ENCODE measurements around the gene ATP2B2.

ATP2B2 gene

GRCh38 chr3:10332481-10333348 lies 172.7 kb downstream of the ATP2B2 start:
- no peaks in the 10 kb centered on the region for H3K9me3 ChIP-seq (ENCODE audit: control insufficient read depth, low read length)
- no peak overlapping the region for H3K14ac ChIP-seq (ENCODE audit: low read length in 2 of 2)
- peaks cover 2% of the 10 kb centered on the region for H3K4me1 ChIP-seq (ENCODE audit: control insufficient read depth, insufficient read depth, low read depth, low read length)
- H4K8ac ChIP-seq (ENCODE audit: low read length) = no peak overlapping the region
- H3K36me3 ChIP-seq (ENCODE audit: control insufficient read depth in 1 of 2, insufficient read depth in 2 of 2, low read depth in 1 of 2, low read length in 2 of 2) = no peaks in the 10 kb centered on the region
- no peak overlapping the region for H4K91ac ChIP-seq (ENCODE audit: low read length)
- no peak for DNase-seq
- no peak overlapping the region for H2BK5ac ChIP-seq (ENCODE audit: low read depth, low read length, poor library complexity, severe bottlenecking)
- no peak overlapping the region for H2AFZ ChIP-seq (ENCODE audit: low read depth, low read length)
- H3K23ac ChIP-seq (ENCODE audit: low read length in 2 of 2) = no peak overlapping the region
- H2BK120ac ChIP-seq (ENCODE audit: low read depth, low read length) = no peak overlapping the region
- H2AK5ac ChIP-seq (ENCODE audit: low read length, severe bottlenecking) = no peak overlapping the region
- H3K18ac ChIP-seq (ENCODE audit: low read depth in 1 of 2, low read length in 2 of 2) = no peak overlapping the region
- H3K27ac ChIP-seq (ENCODE audit: low read length, poor library complexity, severe bottlenecking) = no peak overlapping the region
- H3K4me2 ChIP-seq (ENCODE audit: low read length, poor library complexity, severe bottlenecking) = no peak overlapping the region
- H3K9ac ChIP-seq (ENCODE audit: low read length) = no peak overlapping the region
- WGBS = 87% methylated on average over 19 of the region's 20 CpGs
- no peaks in the 10 kb centered on the region for H3K79me1 ChIP-seq (replicated peaks; ENCODE audit: low read length, poor library complexity, severe bottlenecking)
- no peak overlapping the region for H2BK12ac ChIP-seq (ENCODE audit: low read length in 2 of 2)
- no peak overlapping the region for H3K4ac ChIP-seq (ENCODE audit: low read depth in 1 of 2, low read length in 2 of 2)
- H2BK15ac ChIP-seq (ENCODE audit: low read depth, poor library complexity, severe bottlenecking) = no peak overlapping the region
- peaks cover 56 to 64% of the 10 kb centered on the region in 2 experiments for H3K27me3 ChIP-seq (ENCODE audit: control insufficient read depth in 1 of 2, insufficient read depth in 1 of 2, low read length in 2 of 2)
- no peak overlapping the region for H3K4me3 ChIP-seq (ENCODE audit: insufficient read depth in 1 of 2, low read depth in 1 of 2, low read length in 2 of 2)

- peaks cover 2% of the 10 kb centered on the region for H3K4me1 ChIP-seq (ENCODE audit: control insufficient read depth, insufficient read depth, low read depth, low read length)
- no peak overlapping the region for H3K18ac ChIP-seq (ENCODE audit: low read depth in 1 of 2, low read length in 2 of 2)
- H3K27ac ChIP-seq (ENCODE audit: low read length, poor library complexity, severe bottlenecking) = no peak overlapping the region
- H2BK15ac ChIP-seq (ENCODE audit: low read depth, poor library complexity, severe bottlenecking) = no peak overlapping the region
- no peak overlapping the region for H4K8ac ChIP-seq (ENCODE audit: low read length)
- H3K4me3 ChIP-seq (ENCODE audit: insufficient read depth in 1 of 2, low read depth in 1 of 2, low read length in 2 of 2) = no peak overlapping the region
- peaks cover 65 to 78% of the 10 kb centered on the region in 2 experiments for H3K27me3 ChIP-seq (ENCODE audit: control insufficient read depth in 1 of 2, insufficient read depth in 1 of 2, low read length in 2 of 2)
- H3K4ac ChIP-seq (ENCODE audit: low read depth in 1 of 2, low read length in 2 of 2) = no peak overlapping the region
- no peaks in the 10 kb centered on the region for H3K79me1 ChIP-seq (replicated peaks; ENCODE audit: low read length, poor library complexity, severe bottlenecking)
- H3K9me3 ChIP-seq (ENCODE audit: control insufficient read depth, low read length) = no peaks in the 10 kb centered on the region
- H2BK12ac ChIP-seq (ENCODE audit: low read length in 2 of 2) = no peak overlapping the region
- H3K36me3 ChIP-seq (ENCODE audit: control insufficient read depth in 1 of 2, insufficient read depth in 2 of 2, low read depth in 1 of 2, low read length in 2 of 2) = no peaks in the 10 kb centered on the region
- DNase-seq = no peak
- WGBS = 75% methylated on average over 4 of the region's 8 CpGs
- H4K91ac ChIP-seq (ENCODE audit: low read length) = no peak overlapping the region
- H3K4me2 ChIP-seq (ENCODE audit: low read length, poor library complexity, severe bottlenecking) = no peak overlapping the region
- H2AK5ac ChIP-seq (ENCODE audit: low read length, severe bottlenecking) = no peak overlapping the region
- H2AFZ ChIP-seq (ENCODE audit: low read depth, low read length) = no peak overlapping the region
- no peak overlapping the region for H2BK5ac ChIP-seq (ENCODE audit: low read depth, low read length, poor library complexity, severe bottlenecking)
- no peak overlapping the region for H3K23ac ChIP-seq (ENCODE audit: low read length in 2 of 2)
- no peak overlapping the region for H3K14ac ChIP-seq (ENCODE audit: low read length in 2 of 2)
- H2BK120ac ChIP-seq (ENCODE audit: low read depth, low read length) = no peak overlapping the region
- no peak overlapping the region for H3K9ac ChIP-seq (ENCODE audit: low read length)
Measured at GRCh38 chr3:10331320-10331719, 174.1 kb downstream of the ATP2B2 start.

DNA sequence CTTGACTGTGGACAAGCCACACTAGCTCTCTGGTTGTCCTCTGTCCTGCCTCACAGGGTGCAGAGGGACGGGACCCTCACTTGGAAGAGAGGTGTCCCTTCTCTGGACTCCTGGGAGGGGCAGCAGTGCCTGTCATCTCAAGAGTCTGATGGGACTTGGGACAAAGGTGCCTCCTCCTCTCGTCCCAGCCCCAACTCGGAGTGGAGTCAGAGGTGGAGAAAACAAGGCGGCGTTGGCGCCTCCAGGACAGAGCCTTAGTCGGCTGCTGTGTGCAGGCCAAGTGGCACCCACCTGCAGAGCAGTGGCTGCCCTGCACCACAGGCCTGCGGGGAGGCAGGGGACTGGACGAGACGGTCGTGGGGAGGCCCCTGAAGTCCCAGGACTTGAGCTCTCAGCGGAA lies 175.1 kb downstream of the ATP2B2 start:
- H3K4ac ChIP-seq (ENCODE audit: low read depth in 1 of 2, low read length in 2 of 2) = no peak overlapping the region
- 76% methylated on average over 12 of the region's 12 CpGs for WGBS
- no peaks in the 10 kb centered on the region for H3K4me1 ChIP-seq (ENCODE audit: control insufficient read depth, insufficient read depth, low read depth, low read length)
- H2AFZ ChIP-seq (ENCODE audit: low read depth, low read length) = no peak overlapping the region
- no peak overlapping the region for H3K4me2 ChIP-seq (ENCODE audit: low read length, poor library complexity, severe bottlenecking)
- H4K8ac ChIP-seq (ENCODE audit: low read length) = no peak overlapping the region
- H3K9ac ChIP-seq (ENCODE audit: low read length) = no peak overlapping the region
- no peak overlapping the region for H3K23ac ChIP-seq (ENCODE audit: low read length in 2 of 2)
- H3K27me3 ChIP-seq (ENCODE audit: control insufficient read depth in 1 of 2, insufficient read depth in 1 of 2, low read length in 2 of 2) = peaks cover 73 to 88% of the 10 kb centered on the region in 2 experiments
- no peak overlapping the region for H2BK12ac ChIP-seq (ENCODE audit: low read length in 2 of 2)
- H2BK15ac ChIP-seq (ENCODE audit: low read depth, poor library complexity, severe bottlenecking) = no peak overlapping the region
- no peaks in the 10 kb centered on the region for H3K36me3 ChIP-seq (ENCODE audit: control insufficient read depth in 1 of 2, insufficient read depth in 2 of 2, low read depth in 1 of 2, low read length in 2 of 2)
- no peak overlapping the region for H2BK5ac ChIP-seq (ENCODE audit: low read depth, low read length, poor library complexity, severe bottlenecking)
- no peak for DNase-seq
- H3K18ac ChIP-seq (ENCODE audit: low read depth in 1 of 2, low read length in 2 of 2) = no peak overlapping the region
- H3K79me1 ChIP-seq (replicated peaks; ENCODE audit: low read length, poor library complexity, severe bottlenecking) = no peaks in the 10 kb centered on the region
- no peaks in the 10 kb centered on the region for H3K9me3 ChIP-seq (ENCODE audit: control insufficient read depth, low read length)
- H4K91ac ChIP-seq (ENCODE audit: low read length) = no peak overlapping the region
- H2BK120ac ChIP-seq (ENCODE audit: low read depth, low read length) = no peak overlapping the region
- H3K27ac ChIP-seq (ENCODE audit: low read length, poor library complexity, severe bottlenecking) = no peak overlapping the region
- H2AK5ac ChIP-seq (ENCODE audit: low read length, severe bottlenecking) = no peak overlapping the region
- H3K14ac ChIP-seq (ENCODE audit: low read length in 2 of 2) = no peak overlapping the region
- no peak overlapping the region for H3K4me3 ChIP-seq (ENCODE audit: insufficient read depth in 1 of 2, low read depth in 1 of 2, low read length in 2 of 2)

- no peak for DNase-seq
- Histone ChIP-seq H3K18ac (ENCODE audit: low read depth in 1 of 2, low read length in 2 of 2) (no peak overlapping the region), H3K4ac (ENCODE audit: low read depth in 1 of 2, low read length in 2 of 2) (no peak overlapping the region), H3K4me1 (ENCODE audit: control insufficient read depth, insufficient read depth, low read depth, low read length) (no peaks in the 10 kb centered on the region), H4K8ac (ENCODE audit: low read length) (no peak overlapping the region), H3K4me2 (ENCODE audit: low read length, poor library complexity, severe bottlenecking) (no peak overlapping the region), H4K91ac (ENCODE audit: low read length) (no peak overlapping the region), H3K23ac (ENCODE audit: low read length in 2 of 2) (no peak overlapping the region), H2BK120ac (ENCODE audit: low read depth, low read length) (no peak overlapping the region), H3K27me3 (ENCODE audit: control insufficient read depth in 1 of 2, insufficient read depth in 1 of 2, low read length in 2 of 2) (peaks cover 77 to 92% of the 10 kb centered on the region in 2 experiments), H2AFZ (ENCODE audit: low read depth, low read length) (no peak overlapping the region), H3K36me3 (ENCODE audit: control insufficient read depth in 1 of 2, insufficient read depth in 2 of 2, low read depth in 1 of 2, low read length in 2 of 2) (no peaks in the 10 kb centered on the region), H3K9ac (ENCODE audit: low read length) (no peak overlapping the region), H2BK5ac (ENCODE audit: low read depth, low read length, poor library complexity, severe bottlenecking) (no peak overlapping the region), H2AK5ac (ENCODE audit: low read length, severe bottlenecking) (no peak overlapping the region), H3K27ac (ENCODE audit: low read length, poor library complexity, severe bottlenecking) (no peak overlapping the region), H3K14ac (ENCODE audit: low read length in 2 of 2) (no peak overlapping the region), H2BK15ac (ENCODE audit: low read depth, poor library complexity, severe bottlenecking) (peak overlapping the region; percentile 33), H3K4me3 (ENCODE audit: insufficient read depth in 1 of 2, low read depth in 1 of 2, low read length in 2 of 2) (no peak overlapping the region), H2BK12ac (ENCODE audit: low read length in 2 of 2) (no peak overlapping the region), H3K9me3 (ENCODE audit: control insufficient read depth, low read length) (no peaks in the 10 kb centered on the region), H3K79me1 (replicated peaks; ENCODE audit: low read length, poor library complexity, severe bottlenecking) (no peaks in the 10 kb centered on the region)
- WGBS = 83% methylated on average over 14 of the region's 14 CpGs
Measured at GRCh38 chr3:10329495-10330015, 175.8 kb downstream of the ATP2B2 start.
